Testis (tissue), 2 donors: ENCODE measurements around the gene NDUFA12.

Experiments used
- CTCF ChIP-seq, 3 experiments: fragments of 450-650 bp in 2 of 3; fragments of 200-600 bp in 1 of 3; sonication (generic) in 1 of 3; IDR thresholded peaks; one replicate each; pipeline ENCODE4 v1.5.1; 2016 to 2019; ENCODE audit warnings: antibody characterized with exemption in 3 of 3, mild to moderate bottlenecking in 2 of 3, moderate library complexity in 1 of 3
- POLR2A ChIP-seq: fragments of 450-650 bp; IDR thresholded peaks from one replicate; pipeline ENCODE4 v1.6.1; 2017; ENCODE audit warnings: antibody characterized with exemption, mild to moderate bottlenecking, moderate library complexity

- TF ChIP-seq POLR2A (no peak), CTCF (IDR thresholded peaks at IDR 0.05) (no peak)
Observed at GRCh38 chr12:95037906-95038305, 34.4 kb upstream of the NDUFA12 start.
